ENCODE measurements around the gene NOX3. TPM values are rescaled to one million over a fixed set of nuclear protein-coding genes. Genes with fewer than 3 reads are reported as not detected.

Gene NOX3
- total RNA-seq, 1 donor from 2014 or later, result not detected

GRCh38 chr6:155436981-155437749, 18.5 kb downstream of the NOX3 start:
- DNase-seq (ENCODE audit: low read depth in 2 of 2), result peak; percentile 53 to 82

- DNase-seq (ENCODE audit: low read depth in 2 of 2), result no peak
Measured at GRCh38 chr6:155434829-155435423, 20.7 kb downstream of the NOX3 start.

DNA sequence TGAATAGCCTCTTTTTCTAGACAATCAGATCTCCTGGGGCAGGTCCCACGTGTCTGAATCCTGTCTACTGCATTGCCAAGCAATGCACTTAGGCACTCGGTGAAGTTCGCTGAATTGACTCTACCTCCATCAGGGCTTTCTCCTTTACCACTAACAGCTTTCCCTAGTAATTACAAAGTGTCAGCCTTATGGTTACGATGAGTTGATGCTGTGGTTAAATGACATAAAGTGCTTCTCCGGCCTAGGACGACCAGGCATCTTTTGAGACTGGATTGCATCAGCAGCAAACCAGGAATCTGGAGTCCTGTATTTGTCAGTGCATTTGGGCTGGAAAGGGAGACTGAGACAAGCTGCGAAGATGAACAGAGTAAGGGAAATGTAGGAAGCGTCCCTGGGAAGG, 21.5 kb downstream of the NOX3 start:
- no peak for DNase-seq (ENCODE audit: low read depth in 2 of 2)

- peak in 1 of 2 donors; percentile 29 for DNase-seq (ENCODE audit: low read depth in 2 of 2)
Measured at GRCh38 chr6:155432293-155432692, 23.3 kb downstream of the NOX3 start.

GRCh38 chr6:155429321-155429893, 26.2 kb downstream of the NOX3 start:
- DNase-seq (ENCODE audit: low read depth in 2 of 2), result peak in 1 of 2 donors; percentile 12

DNA sequence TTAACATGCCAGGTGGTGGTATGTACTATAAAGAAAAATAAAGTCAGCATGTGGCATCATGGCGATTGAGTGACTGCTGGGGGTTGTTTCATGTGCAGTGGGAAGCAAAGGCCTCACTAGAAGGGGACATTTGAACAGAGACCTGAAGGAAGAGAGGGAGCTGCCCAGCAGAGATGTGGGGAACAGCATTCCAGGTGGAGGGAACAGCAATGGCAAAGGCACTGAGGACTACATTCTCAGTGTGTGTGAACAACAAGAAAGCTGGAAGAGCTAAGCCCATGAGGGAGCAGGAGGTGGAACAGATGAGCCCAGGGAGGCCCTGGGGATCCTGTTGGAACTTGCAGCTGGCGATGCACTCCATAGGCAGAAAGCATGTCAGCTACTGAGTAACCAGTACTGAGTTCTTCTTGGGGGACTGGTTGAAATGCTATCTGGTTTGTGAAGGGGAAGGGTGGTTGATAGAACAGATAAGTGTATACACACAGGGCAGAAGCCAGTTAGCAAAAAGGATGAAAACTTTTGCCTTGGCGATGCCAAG, 29.2 kb downstream of the NOX3 start:
- DNase-seq (ENCODE audit: low read depth in 2 of 2), result no peak

DNA sequence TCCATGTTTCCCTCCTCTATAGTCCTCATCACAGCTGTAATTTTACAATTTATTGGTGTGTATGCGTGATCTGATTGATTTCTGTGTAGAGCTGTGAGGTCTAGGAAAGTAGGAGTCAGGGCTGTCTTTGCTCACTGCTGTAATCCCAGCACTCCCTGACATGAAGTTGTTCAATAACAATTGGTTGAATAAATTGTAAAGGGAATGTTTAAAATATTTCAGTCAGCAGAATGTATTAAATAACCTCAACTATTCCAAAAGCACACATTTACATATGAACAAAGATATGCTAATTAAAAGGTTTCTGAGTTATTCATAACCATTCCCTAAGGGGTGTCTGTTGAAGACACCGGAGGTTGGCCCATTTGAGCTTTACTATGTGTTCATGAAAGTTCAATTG, 31.5 kb downstream of the NOX3 start:
- no peak for DNase-seq (ENCODE audit: low read depth in 2 of 2)

- DNase-seq (ENCODE audit: low read depth in 2 of 2), result no peak
Measured at GRCh38 chr6:155422635-155423034, 33.0 kb downstream of the NOX3 start.

- DNase-seq (ENCODE audit: low read depth in 2 of 2), result no peak
Measured at GRCh38 chr6:155420492-155420891, 35.1 kb downstream of the NOX3 start.

- no peak for DNase-seq (ENCODE audit: low read depth in 2 of 2)
Measured at GRCh38 chr6:155419161-155419560, 36.5 kb downstream of the NOX3 start.

GRCh38 chr6:155418017-155418761, 37.5 kb downstream of the NOX3 start:
- DNase-seq (ENCODE audit: low read depth in 2 of 2), result peak in 1 of 2 donors; percentile 71

- DNase-seq (ENCODE audit: low read depth in 2 of 2), result no peak
Measured at GRCh38 chr6:155417454-155417853, 38.2 kb downstream of the NOX3 start.

- no peak for DNase-seq (ENCODE audit: low read depth in 2 of 2)
Measured at GRCh38 chr6:155415953-155416352, 39.7 kb downstream of the NOX3 start.

GRCh38 chr6:155414049-155414448, 41.6 kb downstream of the NOX3 start:
- DNase-seq (ENCODE audit: low read depth in 2 of 2), result no peak

- no peak for DNase-seq (ENCODE audit: low read depth in 2 of 2)
Measured at GRCh38 chr6:155412335-155412734, 43.3 kb downstream of the NOX3 start.

DNA sequence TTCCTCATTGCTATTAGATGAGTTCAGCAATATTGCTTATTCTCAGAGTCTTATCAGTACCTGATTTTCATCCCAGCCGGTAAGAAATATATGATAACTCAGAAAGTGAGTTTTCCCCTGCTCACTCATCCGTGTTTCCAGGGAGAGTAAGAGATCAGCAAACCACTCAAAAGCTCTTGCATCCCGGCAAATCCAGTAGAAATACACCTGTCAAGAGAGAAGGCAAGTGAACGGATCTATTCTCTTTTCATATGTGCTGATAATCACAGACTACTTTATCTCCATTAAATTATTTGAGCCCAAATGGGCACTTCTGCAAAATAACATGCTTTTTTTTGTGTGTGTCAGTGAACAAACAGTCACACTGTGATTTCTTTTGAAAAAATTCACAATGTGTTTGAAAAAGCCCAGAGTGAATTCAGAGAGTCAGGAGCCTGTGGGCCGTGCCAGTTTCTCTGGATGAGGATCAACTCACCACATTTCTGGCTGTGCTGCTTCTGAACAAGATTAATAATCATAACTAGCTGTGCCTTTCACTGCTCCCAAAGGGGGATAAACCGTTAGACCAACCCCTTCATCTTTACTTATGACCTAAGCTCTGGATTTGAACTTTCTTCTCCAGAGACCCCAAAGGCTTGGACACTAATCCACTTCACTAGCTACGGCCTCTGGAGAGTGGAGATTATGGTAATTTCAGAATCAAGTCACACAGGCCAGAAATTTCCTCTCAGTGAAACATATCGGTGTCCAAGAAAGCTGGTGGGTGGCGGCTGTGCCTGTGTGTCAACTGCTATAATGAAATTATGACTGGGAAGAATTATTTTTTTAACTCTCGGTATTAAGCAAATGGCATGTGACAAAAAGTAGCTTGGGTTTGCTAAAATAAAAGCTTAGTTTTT, 44.2 kb downstream of the NOX3 start:
- no peak for DNase-seq (ENCODE audit: low read depth in 2 of 2)

DNA sequence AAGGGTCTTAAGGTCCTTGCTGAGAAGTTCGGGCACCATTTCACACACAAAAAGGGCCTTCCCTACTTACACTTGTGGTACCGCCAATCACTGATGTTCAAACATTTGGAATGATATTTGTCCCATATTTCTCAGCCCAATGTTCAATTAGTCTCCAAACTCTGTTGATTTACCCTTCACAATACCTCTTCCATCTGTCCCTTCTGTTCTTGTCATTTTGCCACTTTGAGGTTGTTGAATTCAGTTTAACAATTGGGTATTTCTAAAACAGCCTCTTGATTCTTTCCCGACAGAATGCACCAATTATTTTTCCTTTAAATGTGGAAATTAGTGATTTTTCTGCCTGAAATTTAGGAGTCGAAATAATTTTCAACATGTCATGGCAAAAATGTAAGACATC, 46.2 kb downstream of the NOX3 start:
- no peak for DNase-seq (ENCODE audit: low read depth in 2 of 2)

GRCh38 chr6:155408981-155409380, 46.7 kb downstream of the NOX3 start:
- no peak for DNase-seq (ENCODE audit: low read depth in 2 of 2)

DNA sequence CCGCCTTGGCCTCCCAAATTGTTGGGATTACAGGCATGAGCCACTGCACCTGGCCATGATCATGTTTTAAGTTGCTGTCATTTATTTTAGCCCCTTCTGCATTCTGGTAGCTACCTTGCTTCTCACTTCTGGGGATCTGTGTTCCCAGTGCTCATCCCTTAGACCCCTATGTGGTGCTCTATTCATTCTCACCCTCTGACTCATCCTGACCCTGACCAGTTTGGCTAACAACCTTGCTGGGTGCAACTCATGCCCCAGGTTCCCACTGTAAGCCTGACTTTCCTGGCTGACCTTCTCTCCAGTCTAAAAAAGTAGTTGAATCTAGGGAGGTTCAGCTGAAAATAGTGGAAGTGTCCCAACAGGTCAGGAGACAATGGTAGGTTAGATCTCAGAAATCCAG, 47.4 kb downstream of the NOX3 start:
- no peak for DNase-seq (ENCODE audit: low read depth in 2 of 2)

GRCh38 chr6:155406801-155407200, 48.8 kb downstream of the NOX3 start:
- DNase-seq (ENCODE audit: low read depth in 2 of 2), result no peak

DNA sequence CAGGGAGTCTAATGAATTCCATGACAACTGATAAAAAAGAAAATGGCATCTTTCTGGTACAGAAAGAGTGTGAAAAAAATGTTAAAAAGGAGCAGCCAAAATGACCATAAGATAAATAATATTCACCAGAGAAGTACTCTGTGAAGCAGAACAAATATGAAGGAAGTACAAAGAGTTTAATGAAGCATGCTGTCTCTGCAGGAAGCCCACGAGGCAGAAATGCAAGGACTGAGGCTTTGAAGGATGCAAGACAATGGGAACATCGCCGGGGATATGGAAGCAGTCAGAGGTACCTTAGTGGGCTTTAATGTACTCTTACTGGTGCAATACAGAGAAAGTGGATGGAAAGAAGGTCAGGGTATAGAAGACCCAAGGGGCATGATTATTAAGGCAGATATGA, 50.7 kb downstream of the NOX3 start:
- no peak for DNase-seq (ENCODE audit: low read depth in 2 of 2)
